HT-29 (cell line): ENCODE results near the gene RNF227. TPM values are rescaled to one million over a fixed set of nuclear protein-coding genes. Genes with fewer than 3 reads are reported as not detected.
"Not testable (repeated sequence)": the region's sequence is repeated elsewhere in the genome, so short reads cannot be mapped to it uniquely, and the experiment has no call there.

Source experiments
- DNase-seq: peaks from one replicate; pipeline ENCODE4 v3.0.0-alpha.2; 2015; ENCODE audit warnings: low spot score
- total RNA-seq: library from RNA; depleted of rRNA; stranded (reverse); fragments of >200 nt; shearing (Covaris generic); gene quantifications from 2 replicates; pipeline ENCODE4 v1.2.3, GENCODE V29; 2014; rRNA removed

The RNF227 gene
- total RNA-seq = 0.81 and 1.1 TPM in 2 replicates

DNA sequence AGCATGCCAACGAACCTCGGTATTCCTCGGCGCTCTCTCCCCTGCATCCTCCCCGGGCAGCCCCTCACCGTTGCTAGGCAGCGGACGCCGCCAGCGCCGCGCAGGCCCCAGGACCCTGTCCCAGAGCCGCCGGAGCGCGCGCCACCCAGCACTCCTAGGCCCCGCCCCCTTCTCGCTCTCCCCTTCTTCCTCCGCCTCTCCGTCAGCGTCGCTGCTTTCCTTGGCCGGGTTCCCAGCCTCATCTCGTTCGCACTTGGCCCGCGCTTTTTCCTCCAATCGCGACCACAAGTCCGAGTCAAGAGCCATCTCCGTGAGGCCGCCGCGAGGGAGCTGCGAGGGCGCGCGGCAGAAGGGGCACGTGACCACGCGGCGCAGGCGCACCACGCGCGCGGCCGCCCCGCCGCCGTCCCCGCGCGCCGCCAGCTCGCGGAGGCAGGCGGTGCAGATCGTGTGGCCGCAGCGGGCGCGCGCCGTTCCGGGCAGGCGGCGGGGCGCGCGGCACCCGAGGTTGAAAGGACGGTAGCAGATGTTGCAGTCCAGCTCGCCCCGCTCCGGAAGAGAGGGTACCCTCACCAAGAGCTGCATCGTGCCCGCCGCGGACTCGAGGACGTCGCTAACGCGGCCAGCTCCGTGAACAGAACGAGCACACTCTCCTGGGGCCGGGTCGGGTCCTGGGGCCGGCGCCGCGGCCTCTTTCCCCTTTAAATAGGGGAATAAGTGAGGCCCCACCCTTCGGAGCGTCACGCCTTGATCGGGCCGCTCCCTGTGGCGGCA, at the start of gene RNF227:
RNF227 (minus strand) TSS at position 679 of the 774 bp plus-strand sequence; CDS start at position 585, 94 bp downstream.
- peak; percentile 83 for DNase-seq

DNA sequence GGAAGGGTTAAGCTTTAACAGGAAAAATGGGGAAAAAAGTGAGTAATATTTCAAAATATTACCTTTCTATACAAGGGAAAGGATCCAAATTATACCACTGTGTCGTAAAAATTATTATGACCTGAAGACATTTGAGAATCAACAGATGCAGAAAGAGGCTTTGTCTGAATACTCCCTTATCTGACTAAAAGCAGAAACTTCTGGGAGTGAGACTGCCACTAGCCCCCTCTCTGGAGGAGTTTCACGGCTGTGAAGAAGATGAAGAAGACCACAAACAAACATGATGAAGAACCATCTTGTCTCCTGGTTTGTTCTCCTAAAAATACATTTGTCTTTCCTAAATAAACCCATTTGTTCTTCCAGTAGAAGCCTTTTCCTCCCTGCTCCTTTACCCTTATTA, 45.3 kb upstream of the RNF227 start:
- no peak for DNase-seq

DNA sequence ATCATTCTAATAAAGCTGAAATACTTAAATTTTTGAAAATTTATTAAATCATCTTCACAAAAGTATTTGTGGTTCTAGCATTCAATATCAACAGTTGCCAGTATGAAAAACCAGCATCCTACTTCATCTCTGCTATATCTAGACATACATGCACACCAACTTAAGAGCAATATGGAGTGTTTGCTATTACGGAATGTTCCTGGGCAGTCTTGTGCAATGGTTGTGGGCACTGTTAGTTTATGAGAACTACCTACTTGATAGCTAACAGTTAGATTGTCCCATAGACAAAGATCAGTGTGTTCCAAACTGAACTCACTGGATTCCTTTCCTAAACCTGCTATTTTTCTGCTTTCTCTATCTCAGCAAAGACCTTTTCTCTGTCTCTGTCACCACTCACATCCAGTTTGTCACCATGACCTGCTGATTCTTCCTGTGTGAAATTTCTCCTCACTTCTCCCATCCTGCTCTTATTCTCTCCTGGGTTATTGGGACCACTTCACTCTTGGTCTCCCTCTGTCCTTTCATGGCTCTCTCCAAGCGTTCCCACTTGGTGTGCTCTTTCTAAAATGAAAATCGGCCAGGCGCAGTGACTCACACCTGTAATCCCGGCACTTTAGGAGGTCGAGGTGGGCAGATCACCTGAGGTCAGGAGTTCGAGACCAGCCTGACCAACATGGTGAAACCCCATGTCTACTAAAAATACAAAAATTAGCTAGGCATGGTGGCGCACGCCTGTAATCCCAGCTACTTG, 43.6 kb upstream of the RNF227 start:
- no peak for DNase-seq

DNA sequence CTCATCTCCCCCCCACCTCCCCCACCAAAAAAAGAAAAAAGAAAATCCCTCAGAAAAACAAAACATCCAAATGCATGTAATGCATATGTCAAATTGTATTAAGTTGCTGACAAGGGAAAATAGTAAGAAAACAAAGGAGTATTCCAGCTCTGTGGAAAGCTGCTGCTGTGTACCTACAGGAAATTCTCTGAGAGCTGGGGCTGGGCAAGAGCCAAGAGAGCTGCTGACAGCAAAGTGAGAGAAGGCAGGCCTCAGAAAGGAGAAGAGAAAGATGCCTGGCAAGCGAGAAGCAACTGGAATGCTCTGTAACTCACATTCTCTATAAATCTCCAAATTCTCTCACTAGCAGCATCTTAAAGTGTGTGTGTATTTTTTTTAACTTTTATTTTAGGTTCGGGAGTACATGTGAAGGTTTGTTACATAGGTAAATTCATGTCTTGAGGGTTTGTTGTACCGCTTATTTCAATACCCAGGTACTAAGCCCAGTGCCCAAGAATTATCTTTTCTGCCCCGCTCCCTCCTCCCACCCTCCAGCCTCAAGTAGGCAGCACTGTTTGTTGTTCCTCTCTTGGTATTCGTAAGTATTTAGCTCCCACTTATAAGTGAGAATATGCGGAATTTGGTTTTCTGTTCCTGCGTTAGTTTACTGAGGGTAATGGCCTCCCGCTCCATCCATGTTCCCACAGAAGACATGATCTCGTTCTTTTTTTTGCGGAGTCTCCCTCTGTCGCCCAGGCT, 40.3 kb upstream of the RNF227 start:
- no peak for DNase-seq

DNA sequence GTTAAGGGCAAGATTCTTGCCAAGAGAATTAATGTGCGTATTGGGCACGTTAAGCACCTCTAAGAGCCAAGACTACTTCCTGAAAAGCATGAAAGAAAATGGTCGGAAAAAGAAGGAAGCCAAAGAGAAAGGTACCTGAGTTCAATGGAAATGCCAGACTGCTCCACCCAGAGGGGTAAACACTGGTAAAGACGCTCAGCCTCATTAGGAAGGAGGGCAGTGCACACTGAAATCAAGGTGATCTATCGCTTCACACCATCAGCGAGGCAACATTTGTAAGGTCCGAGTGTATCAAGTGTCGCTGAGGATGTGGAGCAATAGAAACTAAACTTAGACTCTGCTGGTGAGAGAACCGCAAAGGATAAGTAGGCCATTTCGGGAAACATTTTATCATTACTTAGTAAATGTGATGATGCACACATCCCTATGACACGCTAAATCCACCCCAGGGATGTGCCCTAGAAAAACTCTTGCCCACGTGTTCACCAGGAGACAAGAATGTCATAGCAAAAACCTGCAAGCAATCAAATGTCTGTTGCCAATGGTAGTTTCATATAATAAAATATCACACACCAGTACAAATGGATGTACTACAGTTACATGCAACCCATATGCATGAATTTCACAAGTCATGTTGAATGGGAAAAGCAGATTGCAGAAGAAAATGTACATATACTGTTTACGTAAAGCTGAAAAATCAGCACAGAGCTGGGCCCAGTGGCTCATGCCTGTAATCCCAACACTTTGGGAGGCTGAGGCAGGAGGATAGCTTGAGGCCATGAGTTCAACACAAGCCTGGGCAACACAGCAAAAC, 39.5 kb upstream of the RNF227 start:
- DNase-seq = no peak

DNA sequence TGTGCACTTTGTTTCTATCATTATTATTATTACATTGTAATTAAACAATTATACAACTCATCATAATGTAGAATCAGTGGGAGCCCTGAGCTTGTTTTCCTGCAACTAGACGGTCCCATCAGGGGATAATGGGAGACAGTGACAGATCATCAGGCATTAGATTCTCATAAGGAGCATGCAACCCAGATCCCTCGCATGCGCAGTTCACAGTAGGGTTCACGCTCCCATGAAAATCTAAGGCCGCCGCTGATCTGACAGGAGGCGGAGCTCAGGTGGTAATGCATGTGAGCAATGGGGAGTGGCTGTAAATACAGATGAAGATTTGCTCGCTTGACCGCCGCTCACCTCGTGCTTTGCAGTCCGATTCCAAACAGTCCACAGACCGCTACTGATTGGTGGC, 37.2 kb upstream of the RNF227 start:
- not testable (repeated sequence) for DNase-seq

DNA sequence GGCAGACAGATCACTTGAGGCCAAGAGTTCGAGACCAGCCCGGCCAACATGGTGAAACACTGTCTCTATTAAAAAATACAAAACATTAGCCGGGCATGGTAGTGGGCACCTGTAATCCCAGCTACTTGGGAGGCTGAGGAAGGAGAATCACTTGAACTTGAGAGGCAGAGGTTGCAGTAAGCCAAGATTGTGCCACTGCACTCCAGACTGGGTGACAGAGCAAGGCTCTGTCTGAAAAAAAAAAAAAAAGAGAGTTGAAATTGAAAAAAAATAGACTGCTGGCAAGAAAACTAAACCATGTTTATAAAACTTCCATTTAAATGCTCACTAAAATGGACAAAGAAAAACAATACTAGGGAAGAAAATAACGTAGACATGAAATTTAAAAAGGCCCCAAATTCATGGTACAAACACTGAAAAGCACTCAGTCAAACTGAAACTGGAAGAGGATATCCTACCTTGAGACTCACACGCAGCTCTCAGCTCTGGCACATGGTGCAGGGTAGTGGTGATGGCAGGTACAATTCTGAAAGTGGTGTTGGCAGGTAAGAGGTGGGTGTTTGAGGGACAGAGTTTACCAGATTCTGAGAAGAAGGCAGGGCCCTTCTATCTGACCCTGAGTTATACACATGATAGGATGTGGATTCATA, 35.2 kb upstream of the RNF227 start:
- no peak for DNase-seq

DNA sequence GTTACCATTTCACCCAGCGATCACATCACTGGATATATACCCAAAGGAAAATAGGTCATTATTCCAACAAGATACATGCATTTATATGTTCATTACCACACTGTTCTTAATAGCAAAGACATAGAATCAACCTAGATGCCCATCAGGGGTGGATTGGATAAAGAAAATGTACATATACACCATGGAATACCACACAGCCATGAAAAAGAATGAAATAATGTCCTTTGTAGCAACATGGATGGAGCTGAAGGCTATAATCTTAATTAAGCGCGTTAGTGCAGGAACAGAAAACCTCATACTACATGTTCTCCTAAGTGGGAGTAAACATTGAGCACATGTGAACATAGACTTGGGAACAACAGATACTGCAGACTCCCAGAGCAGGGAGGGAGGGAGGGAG, 34.5 kb upstream of the RNF227 start:
- DNase-seq = no peak

DNA sequence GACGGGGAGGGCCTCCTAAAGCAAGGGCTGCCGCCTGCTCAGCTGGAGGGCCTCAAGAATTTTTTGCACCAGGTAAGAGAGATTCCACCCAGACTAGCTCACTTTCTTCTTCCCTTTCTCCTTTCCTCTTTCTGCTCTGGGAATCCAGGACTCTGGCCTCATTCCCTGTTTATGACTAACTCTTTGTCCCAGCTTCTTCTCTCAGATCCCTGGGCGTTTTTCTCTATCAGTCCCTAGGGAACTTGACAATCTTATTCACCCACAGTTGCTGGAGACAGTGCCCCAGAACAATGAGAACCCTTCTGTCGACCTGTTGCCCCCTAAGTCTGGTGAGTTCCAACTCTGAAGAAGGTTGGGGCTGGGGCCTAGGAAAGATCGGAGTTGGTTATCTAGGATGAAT, 31.6 kb upstream of the RNF227 start:
- DNase-seq = no peak

DNA sequence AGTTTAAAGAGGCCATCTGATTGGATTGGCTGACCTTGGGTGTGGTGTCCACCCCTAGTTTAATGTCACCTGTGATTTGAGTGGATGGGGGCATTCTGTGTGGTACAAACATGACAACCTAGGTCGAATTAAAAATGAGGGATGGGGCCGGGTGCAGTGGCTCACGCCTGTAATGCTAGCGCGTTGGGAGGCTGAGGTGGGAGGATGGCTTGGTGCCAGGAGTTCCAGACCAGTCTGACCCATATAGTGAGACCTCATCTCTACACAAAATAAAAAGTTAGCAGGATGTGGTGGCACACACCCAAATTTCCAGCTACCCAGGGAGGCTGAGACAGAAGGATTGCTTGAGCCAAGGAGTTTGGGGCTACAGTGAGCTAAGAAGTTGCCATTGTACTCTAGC, 30.4 kb upstream of the RNF227 start:
- no peak for DNase-seq

DNA sequence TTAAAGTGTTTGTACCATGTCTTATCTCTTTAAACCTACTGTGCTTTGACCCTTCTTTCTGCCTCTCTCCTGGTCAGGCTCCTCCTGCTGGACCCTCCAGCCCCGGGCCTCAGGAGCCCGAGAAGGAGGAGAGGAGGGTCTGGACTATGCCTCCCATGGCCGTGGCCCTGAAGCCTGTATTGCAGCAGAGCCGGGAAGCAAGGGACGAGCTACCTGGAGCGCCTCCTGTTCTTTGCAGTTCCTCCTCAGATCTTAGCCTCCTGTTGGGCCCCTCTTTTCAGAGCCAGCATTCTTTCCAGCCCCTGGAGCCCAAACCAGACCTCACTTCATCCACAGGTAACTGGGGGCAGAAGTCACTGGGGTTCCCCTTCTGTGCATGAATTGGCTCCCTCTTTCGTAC, 29.6 kb upstream of the RNF227 start:
- no peak for DNase-seq

DNA sequence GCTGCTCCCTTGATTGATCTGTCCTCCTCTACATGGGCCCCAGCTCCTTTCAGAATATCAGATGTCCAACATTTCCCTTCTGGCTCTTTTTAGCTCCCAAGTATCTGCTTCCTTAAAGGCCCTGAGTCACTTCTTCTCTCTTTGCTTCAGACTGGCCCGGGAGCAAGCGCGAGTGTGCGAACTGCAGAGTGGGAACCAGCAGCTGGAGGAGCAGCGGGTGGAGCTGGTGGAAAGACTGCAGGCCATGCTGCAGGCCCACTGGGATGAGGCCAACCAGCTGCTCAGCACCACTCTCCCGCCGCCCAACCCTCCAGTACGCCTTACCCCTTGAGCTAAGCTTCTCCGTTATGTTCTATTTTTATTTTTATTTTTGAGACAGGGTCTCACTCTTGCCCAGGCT, 28.2 kb upstream of the RNF227 start:
- no peak for DNase-seq

DNA sequence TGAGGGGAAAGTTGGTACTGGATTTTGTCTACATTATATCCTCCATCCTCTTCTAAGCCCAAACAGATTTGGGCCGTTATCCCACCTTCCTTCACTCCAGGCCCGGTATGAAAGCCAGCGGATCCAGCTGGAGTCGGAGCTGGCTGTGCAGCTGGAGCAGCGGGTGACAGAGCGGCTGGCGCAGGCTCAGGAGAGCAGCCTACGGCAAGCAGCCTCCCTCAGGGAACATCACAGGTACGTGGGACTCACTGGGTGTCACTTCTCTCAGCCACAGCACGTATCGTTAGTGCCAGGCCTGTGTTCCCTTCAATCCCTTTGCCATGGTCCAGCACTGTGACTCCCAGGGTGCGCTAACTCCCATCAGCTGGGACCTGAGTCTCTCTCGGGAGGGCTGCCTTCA, 27.2 kb upstream of the RNF227 start:
- DNase-seq = no peak

DNA sequence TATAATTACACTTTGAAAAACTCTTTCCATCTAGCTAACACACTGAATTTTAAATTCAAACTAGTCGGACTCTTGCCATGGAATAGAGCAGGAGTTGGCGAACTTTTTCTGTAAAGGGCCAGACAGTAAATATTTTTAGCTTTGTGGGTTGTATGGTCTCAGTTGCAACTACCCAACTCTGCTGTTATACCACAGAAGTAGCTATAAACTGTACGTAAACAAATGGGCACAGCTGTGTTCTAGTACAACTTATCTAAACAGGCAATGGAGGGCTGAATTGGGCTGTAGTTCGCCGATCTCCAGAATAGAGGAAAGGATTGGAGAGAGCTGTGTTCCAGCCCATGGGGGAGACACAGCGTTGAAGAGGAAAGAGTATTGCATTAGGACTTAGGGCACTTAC, 24.7 kb upstream of the RNF227 start:
- DNase-seq = no peak

DNA sequence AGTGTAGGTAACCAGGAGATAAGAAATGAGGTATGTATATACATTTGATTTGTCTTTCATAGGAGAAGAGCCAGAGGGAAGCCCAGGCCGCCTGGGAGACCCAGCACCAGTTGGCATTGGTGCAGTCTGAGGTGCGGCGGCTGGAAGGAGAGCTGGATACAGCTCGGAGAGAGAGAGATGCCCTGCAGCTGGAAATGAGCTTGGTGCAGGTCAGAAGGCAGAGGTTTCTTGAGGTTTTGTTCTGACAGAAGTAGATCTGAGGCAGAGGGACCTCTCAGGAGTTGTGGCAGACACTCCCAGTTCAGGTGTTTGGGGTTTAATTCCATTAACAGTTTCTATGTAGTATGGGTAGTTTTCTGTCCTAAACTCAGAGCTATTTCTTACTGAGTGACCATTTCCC, 23.9 kb upstream of the RNF227 start:
- DNase-seq = no peak

DNA sequence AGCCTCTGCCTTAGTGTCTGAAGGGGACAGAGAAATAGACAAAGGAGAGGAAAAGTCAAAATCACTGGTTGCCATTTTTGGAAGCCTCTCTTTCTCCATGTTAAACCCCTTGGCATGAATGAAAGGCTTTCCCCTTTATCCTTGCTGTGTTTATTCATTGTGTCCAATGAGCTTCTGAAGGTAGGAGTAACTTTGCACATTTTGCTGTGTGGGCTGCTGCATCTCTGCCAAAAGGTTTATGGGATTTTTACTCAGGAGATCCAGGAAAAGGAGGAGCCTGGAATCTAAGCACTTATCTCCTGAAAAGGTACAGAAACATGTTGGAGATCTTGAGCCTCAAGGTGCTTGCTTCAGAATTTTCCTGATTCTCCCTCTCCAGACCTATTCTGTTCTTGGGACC, 19.8 kb upstream of the RNF227 start:
- DNase-seq = no peak

DNA sequence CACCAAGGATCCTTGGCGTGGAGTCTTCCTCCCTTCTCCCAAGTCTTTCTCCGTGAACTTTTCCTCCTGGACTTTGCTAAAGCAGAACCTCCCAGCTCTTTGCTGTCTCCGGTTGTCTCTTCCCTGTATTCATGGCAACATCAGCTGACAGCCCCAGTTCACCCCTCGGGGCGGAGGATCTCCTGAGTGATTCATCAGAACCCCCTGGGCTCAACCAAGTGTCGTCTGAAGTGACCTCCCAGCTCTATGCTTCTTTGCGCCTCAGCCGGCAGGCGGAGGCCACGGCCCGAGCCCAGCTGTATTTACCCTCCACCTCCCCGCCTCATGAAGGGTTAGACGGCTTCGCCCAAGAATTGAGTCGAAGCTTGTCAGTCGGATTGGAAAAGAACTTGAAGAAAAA, 16.9 kb upstream of the RNF227 start:
- DNase-seq = peak; percentile 58

DNA sequence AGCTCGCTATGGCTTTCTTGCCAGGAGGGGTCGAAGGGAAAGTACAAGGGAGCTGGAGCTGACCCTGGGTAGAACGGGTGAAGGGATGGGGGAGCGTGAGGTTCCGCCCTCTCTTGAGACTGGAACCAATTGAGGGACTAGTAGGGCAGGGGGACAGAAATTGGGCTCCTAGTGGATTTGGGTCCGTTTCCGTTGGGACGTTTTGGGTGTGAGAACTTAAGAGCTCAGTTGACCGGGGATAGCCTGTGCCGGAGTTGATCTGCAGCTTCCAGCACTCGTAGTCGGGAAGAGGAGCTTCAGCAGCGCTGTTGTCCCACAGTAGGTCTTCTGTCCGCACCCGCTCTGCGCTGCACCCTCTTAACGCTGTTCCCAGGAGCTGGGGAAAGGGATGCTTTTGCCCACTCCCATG, 16.4 kb upstream of the RNF227 start:
- DNase-seq = peak; percentile 34

DNA sequence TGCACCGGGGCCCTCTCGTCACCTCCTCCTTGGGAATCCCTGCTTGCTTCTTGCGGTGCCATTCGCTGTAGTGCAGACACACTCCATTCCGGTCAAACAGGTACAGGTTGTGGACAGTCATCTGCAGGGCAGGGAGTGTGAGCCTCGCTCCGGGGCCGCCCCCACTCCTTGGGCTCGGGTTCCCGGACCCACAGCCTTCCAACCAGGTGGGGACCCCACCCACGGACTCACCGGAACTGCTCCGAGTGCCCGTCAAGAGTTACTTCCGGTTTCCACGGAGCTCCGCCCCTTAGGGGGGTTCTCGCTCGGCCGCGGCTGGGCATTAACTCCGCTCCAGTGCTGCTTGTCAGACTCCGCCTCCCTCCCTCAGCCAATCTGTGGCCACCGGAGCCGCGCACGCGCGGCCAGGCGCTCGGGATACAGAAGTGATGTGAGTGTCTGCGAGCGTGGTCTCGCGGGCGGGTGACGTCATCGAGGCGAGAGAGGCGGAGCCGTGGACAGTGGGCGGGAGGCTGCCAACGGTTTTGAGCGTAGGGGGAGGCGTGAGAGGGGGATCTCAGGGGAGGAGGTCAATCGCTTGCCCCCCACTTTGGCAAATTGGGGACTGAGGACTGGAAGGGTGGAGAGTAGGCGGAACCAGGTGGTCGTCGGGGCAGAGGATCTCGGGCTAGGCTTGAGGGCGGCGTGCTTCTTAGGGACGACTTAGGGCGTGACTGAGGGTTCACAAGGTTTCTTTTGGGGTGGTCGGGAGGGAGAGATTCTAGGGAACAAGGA, 15.8 kb upstream of the RNF227 start, which contains the start of the genes CNTROB and TRAPPC1:
CNTROB (plus strand) TSS at position 498 of the 774 bp plus-strand sequence. CDS start 874 bp downstream, outside the sequence.
TRAPPC1 (minus strand) TSS at position 238 of the 774 bp plus-strand sequence; CDS start at position 121, 117 bp downstream.
- peak; percentile 96 for DNase-seq
